Liver (tissue), 9 donors: Measurements from ENCODE around the gene FAM110A. TPM values are rescaled to one million over a fixed set of nuclear protein-coding genes. Genes with fewer than 3 reads are reported as not detected.

Experiments
- DNase-seq: peaks from one replicate; pipeline ENCODE4 v3.0.0-alpha.2; 2017; ENCODE audit warnings: low spot score
- H3K27ac ChIP-seq, 2 donors: one replicate each; pipeline ENCODE4 v1.7.0; 2013; ENCODE audit warnings: inconsistent platforms in 2 of 2, low read length in 2 of 2, control low read depth in 1 of 2, low read depth in 1 of 2, mild to moderate bottlenecking in 1 of 2
- H3K27me3 ChIP-seq, 4 donors: one replicate each; pipeline versions ENCODE4 v1.6.1 to v1.7.0; 2013; ENCODE audit warnings: low read length in 3 of 4, inconsistent platforms in 1 of 4, mild to moderate bottlenecking in 1 of 4, moderate library complexity in 1 of 4; ENCODE audit not compliant: control insufficient read depth in 4 of 4, insufficient read depth in 4 of 4
- H3K36me3 ChIP-seq, 4 donors: one replicate each; pipeline versions ENCODE4 v1.6.1 to v1.7.0; 2013; ENCODE audit warnings: low read length in 3 of 4, mild to moderate bottlenecking in 3 of 4, low read depth in 1 of 4, moderate library complexity in 1 of 4; ENCODE audit not compliant: control insufficient read depth in 4 of 4, insufficient read depth in 3 of 4
- H3K4me1 ChIP-seq, 4 donors: one replicate each; pipeline versions ENCODE4 v1.6.1 to v1.7.0; 2013; ENCODE audit warnings: low read length in 3 of 4, mild to moderate bottlenecking in 3 of 4, moderate library complexity in 1 of 4; ENCODE audit not compliant: control insufficient read depth in 4 of 4, insufficient read depth in 4 of 4
- H3K4me3 ChIP-seq, 3 donors: one replicate each; pipeline versions ENCODE4 v1.6.1 to v1.7.0; 2013; ENCODE audit warnings: low read length in 3 of 3, control low read depth in 1 of 3, low read depth in 1 of 3, mild to moderate bottlenecking in 1 of 3
- H3K9ac ChIP-seq, 2 donors: one replicate each; pipeline ENCODE4 v1.7.0; 2013; ENCODE audit warnings: low read length in 2 of 2, mild to moderate bottlenecking in 2 of 2, moderate library complexity in 2 of 2, control low read depth in 1 of 2, low read depth in 1 of 2
- H3K9me3 ChIP-seq, 4 donors: one replicate each; pipeline versions ENCODE4 v1.6.1 to v1.7.0; 2013; ENCODE audit warnings: low read length in 3 of 4; ENCODE audit not compliant: control insufficient read depth in 4 of 4
- CTCF ChIP-seq: fragments of 150-350 bp; IDR thresholded peaks from 2 replicates; pipeline ENCODE4 v1.5.1; 2017; ENCODE audit warnings: improper control_type of control experiment, low read depth, low read length; ENCODE audit not compliant: missing input control
- EGR1 ChIP-seq, 2 donors: IDR thresholded peaks; 2 replicates each; pipeline ENCODE4 v1.6.1; 2016 to 2018; ENCODE audit warnings: antibody characterized with exemption in 2 of 2, low read depth in 2 of 2
- FOXA1 ChIP-seq: IDR thresholded peaks from 2 replicates; pipeline ENCODE4 v1.6.1; 2016; ENCODE audit warnings: antibody characterized with exemption
- FOXA2 ChIP-seq: IDR thresholded peaks from 2 replicates; pipeline ENCODE4 v1.6.1; 2016; ENCODE audit warnings: antibody characterized with exemption
- GABPA ChIP-seq, 2 donors: IDR thresholded peaks in 1 of 2; conservative IDR thresholded peaks in 1 of 2; 2 replicates each; pipeline ENCODE4 v1.6.1; 2016; ENCODE audit warnings: antibody characterized with exemption in 2 of 2, mild to moderate bottlenecking in 1 of 2, moderate library complexity in 1 of 2
- HNF4A ChIP-seq, 2 donors: conservative IDR thresholded peaks; 2 replicates each; pipeline ENCODE4 v1.6.1; 2016; ENCODE audit warnings: antibody characterized with exemption in 2 of 2, mild to moderate bottlenecking in 2 of 2
- HNF4G ChIP-seq: IDR thresholded peaks from 2 replicates; pipeline ENCODE4 v1.6.1; 2016; ENCODE audit warnings: antibody characterized with exemption
- JUND ChIP-seq, 2 donors: IDR thresholded peaks; 2 replicates each; pipeline ENCODE4 v1.6.1; 2016; ENCODE audit warnings: antibody characterized with exemption in 2 of 2
- NR2F2 ChIP-seq: IDR thresholded peaks from 2 replicates; pipeline ENCODE4 v1.6.1; 2016; ENCODE audit warnings: antibody characterized with exemption
- RAD21 ChIP-seq, 2 donors: IDR thresholded peaks; 2 replicates each; pipeline ENCODE4 v1.6.1; 2016; ENCODE audit warnings: antibody characterized with exemption in 2 of 2, mild to moderate bottlenecking in 2 of 2
- RXRA ChIP-seq, 2 donors: IDR thresholded peaks; 2 replicates each; pipeline ENCODE4 v1.6.1; 2017 to 2018; ENCODE audit warnings: antibody characterized with exemption in 2 of 2, mild to moderate bottlenecking in 1 of 2
- SP1 ChIP-seq: IDR thresholded peaks from 2 replicates; pipeline ENCODE4 v1.6.1; 2018; ENCODE audit warnings: antibody characterized with exemption, mild to moderate bottlenecking
- TAF1 ChIP-seq: conservative IDR thresholded peaks from 2 replicates; pipeline ENCODE4 v1.6.1; 2016; ENCODE audit warnings: antibody characterized with exemption, mild to moderate bottlenecking
- YY1 ChIP-seq: IDR thresholded peaks from 2 replicates; pipeline ENCODE4 v1.6.1; 2016; ENCODE audit warnings: antibody characterized with exemption, mild to moderate bottlenecking
- ZBTB33 ChIP-seq: IDR thresholded peaks from 2 replicates; pipeline ENCODE4 v1.6.1; 2016; ENCODE audit warnings: antibody characterized with exemption
- whole genome bisulfite sequencing: extraction: QIAGEN DNeasy Blood & Tissue Kit; methylation state at CpG from one replicate; pipeline ENCODE4 v1.1.7; 2013; 5-methylcytosine and 5-hydroxymethylcytosine counted together
- polyA plus RNA-seq, 2 donors: library from polyadenylated mRNA; stranded (reverse) in 1 of 2; unstranded in 1 of 2; fragments of 200-250 nt in 1 of 2; fragments of >200 nt in 1 of 2; fragmentation: Nextera tagmentation in 1 of 2; extraction: Ambion mirVana in 1 of 2; gene quantifications; one replicate each; pipeline versions ENCODE4 v1.2.1 to v1.2.3, GENCODE V29; 2013 to 2015
- total RNA-seq, 2 donors: library from RNA; depleted of rRNA; stranded (reverse); fragments of >200 nt; gene quantifications; one replicate each; pipeline ENCODE4 v1.2.3, GENCODE V29; 2014
- TF ChIP-seq, protein P1 (sequence below): IDR thresholded peaks from 2 replicates; pipeline ENCODE4 v1.6.1; 2016; ENCODE audit warnings: antibody characterized with exemption
- TF ChIP-seq, protein P2 (sequence below): IDR thresholded peaks from 2 replicates; pipeline ENCODE4 v1.6.1; 2016; ENCODE audit warnings: antibody characterized with exemption
- TF ChIP-seq, protein P3 (sequence below): IDR thresholded peaks from 2 replicates; pipeline ENCODE4 v1.6.1; 2016; ENCODE audit warnings: antibody characterized with exemption, mild to moderate bottlenecking
- donor health status: healthy.
- donor health status: healthy.
- donor health status: healthy.
- donor health status: healthy.
- donor health status: healthy.

The FAM110A gene
- total and polyA plus RNA-seq, 4 donors, result 1.2 to 6.7 (median 2.0) TPM

- 86% methylated on average over 4 of the region's 4 CpGs for WGBS
Measured at GRCh38 chr20:824916-825315, 8.6 kb upstream of the FAM110A start.

More at GRCh38 chr20:824916-825315, 8.6 kb upstream of the FAM110A start:
- Histone ChIP-seq H3K27me3 (no peaks in the 10 kb centered on the region), H3K4me1 (no peaks in the 10 kb centered on the region), H3K4me3 (no peak overlapping the region), H3K36me3 (no peaks in the 10 kb centered on the region), H3K9me3 (no peaks in the 10 kb centered on the region), H3K27ac (no peak overlapping the region), H3K9ac (no peak overlapping the region)
- no peak for DNase-seq
- no peak for TF ChIP-seq ZBTB33
- TF ChIP-seq, protein P1, sequence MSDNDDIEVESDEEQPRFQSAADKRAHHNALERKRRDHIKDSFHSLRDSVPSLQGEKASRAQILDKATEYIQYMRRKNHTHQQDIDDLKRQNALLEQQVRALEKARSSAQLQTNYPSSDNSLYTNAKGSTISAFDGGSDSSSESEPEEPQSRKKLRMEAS, result no peak
- TF ChIP-seq EGR1 (IDR thresholded peaks at IDR 0.05; ENCODE audit: low read depth in 2 of 2), result no peak
- TF ChIP-seq YY1, result no peak
- no peak for TF ChIP-seq HNF4G
- TF ChIP-seq HNF4A (conservative IDR thresholded peaks at IDR 0.05), result no peak
- TF ChIP-seq FOXA1, result no peak
- no peak for TF ChIP-seq JUND (IDR thresholded peaks at IDR 0.05)
- no peak for TF ChIP-seq RAD21 (IDR thresholded peaks at IDR 0.05)
- TF ChIP-seq TAF1, result no peak
- TF ChIP-seq, protein P2, sequence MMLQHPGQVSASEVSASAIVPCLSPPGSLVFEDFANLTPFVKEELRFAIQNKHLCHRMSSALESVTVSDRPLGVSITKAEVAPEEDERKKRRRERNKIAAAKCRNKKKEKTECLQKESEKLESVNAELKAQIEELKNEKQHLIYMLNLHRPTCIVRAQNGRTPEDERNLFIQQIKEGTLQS, result no peak
- TF ChIP-seq CTCF, result no peak
- TF ChIP-seq, protein P3, sequence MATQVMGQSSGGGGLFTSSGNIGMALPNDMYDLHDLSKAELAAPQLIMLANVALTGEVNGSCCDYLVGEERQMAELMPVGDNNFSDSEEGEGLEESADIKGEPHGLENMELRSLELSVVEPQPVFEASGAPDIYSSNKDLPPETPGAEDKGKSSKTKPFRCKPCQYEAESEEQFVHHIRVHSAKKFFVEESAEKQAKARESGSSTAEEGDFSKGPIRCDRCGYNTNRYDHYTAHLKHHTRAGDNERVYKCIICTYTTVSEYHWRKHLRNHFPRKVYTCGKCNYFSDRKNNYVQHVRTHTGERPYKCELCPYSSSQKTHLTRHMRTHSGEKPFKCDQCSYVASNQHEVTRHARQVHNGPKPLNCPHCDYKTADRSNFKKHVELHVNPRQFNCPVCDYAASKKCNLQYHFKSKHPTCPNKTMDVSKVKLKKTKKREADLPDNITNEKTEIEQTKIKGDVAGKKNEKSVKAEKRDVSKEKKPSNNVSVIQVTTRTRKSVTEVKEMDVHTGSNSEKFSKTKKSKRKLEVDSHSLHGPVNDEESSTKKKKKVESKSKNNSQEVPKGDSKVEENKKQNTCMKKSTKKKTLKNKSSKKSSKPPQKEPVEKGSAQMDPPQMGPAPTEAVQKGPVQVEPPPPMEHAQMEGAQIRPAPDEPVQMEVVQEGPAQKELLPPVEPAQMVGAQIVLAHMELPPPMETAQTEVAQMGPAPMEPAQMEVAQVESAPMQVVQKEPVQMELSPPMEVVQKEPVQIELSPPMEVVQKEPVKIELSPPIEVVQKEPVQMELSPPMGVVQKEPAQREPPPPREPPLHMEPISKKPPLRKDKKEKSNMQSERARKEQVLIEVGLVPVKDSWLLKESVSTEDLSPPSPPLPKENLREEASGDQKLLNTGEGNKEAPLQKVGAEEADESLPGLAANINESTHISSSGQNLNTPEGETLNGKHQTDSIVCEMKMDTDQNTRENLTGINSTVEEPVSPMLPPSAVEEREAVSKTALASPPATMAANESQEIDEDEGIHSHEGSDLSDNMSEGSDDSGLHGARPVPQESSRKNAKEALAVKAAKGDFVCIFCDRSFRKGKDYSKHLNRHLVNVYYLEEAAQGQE, result no peak
- TF ChIP-seq GABPA (IDR thresholded peaks at IDR 0.05 in 1 of 2, conservative IDR thresholded peaks at IDR 0.05 in 1 of 2), result no peak
- no peak for TF ChIP-seq FOXA2
- TF ChIP-seq NR2F2, result no peak
- TF ChIP-seq SP1, result no peak
- TF ChIP-seq RXRA (IDR thresholded peaks at IDR 0.05), result no peak
